ENCODE results near the gene COL1A2. TPM values are rescaled to one million over a fixed set of nuclear protein-coding genes. Genes with fewer than 3 reads are reported as not detected.

The COL1A2 gene
- total and polyA plus RNA-seq, 2 of the 4 experiments (the other 2 are of a cell fraction) = 1,211 to 4,454 TPM

DNA sequence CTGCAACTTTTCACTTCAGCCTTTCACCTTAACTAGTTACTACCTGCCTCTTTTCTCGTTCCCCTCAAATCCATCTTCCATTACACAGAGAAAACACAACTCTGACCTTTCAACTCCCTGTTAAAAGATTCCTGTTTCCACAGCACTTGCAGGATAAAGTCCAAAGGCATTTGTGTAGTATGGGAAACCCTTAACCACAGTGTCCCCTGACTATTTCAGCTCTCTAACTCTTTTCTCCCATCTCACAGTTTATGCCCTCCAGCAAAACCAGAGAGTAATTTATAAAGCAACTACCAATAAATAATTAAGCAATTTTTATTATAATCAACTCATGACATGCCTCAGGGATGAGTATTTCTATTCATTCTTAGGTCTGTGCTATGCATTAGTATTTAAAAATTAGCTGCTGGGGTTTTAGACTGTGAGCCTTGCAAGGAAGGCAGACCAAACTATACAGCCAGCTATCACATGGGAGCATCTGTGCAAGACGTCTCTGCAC is 51.0 kb downstream of the COL1A2 start:
- no peak overlapping the region for H2BK15ac ChIP-seq (ENCODE audit: low read depth, low read length)
- DNase-seq (no peak), ATAC-seq (ENCODE audit: low read depth) (peak; percentile 68)
- intact Hi-C loops (cut with micrococcal nuclease) = loop anchor here (5.0 kb wide), 1 partner anchor 602 kb away; no protein-coding TSS in a partner anchor
- no peak overlapping the region for H3K27ac ChIP-seq (ENCODE audit: insufficient read depth, low read length)
- H3K9ac ChIP-seq (ENCODE audit: low read depth, low read length) = no peak overlapping the region
- no peaks in the 10 kb centered on the region for H3K79me1 ChIP-seq (ENCODE audit: low read depth in 1 of 2, low read length in 2 of 2)
- no peaks in the 10 kb centered on the region for H4K20me1 ChIP-seq (ENCODE audit: insufficient read depth, low read length)
- H4K5ac ChIP-seq (ENCODE audit: low read depth, low read length) = no peak overlapping the region
- H2BK5ac ChIP-seq (ENCODE audit: low read depth, low read length, poor library complexity, severe bottlenecking) = no peak overlapping the region
- H2AK5ac ChIP-seq (ENCODE audit: low read depth, low read length) = no peak overlapping the region
- no peak overlapping the region for H3K56ac ChIP-seq (ENCODE audit: extremely low read depth, insufficient read depth, low read length)
- no peak overlapping the region for H2BK120ac ChIP-seq (ENCODE audit: low read depth, low read length)
- no peak overlapping the region for H2AK9ac ChIP-seq (replicated peaks; ENCODE audit: low read depth, low read length, poor library complexity)
- BruUV-seq (replicated peaks) = no TSS peak
- in situ Hi-C loops (cut with MboI; ENCODE audit: low sequenced_read_pairs) = loop anchor here (25.0 kb wide), 1 partner anchor 533 kb away; the partner anchor contains the start of genes GNG11 and GNGT1
- H3K36me3 ChIP-seq (ENCODE audit: control insufficient read depth, insufficient read depth, low read length) = no peaks in the 10 kb centered on the region
- no peak overlapping the region for H3K4ac ChIP-seq (ENCODE audit: low read depth, low read length)
- 0 out of 2 replicates have a peak overlapping the region, but pooled peaks have one; percentile 42 for H3K23ac ChIP-seq (ENCODE audit: low read depth, low read length)
- no peak overlapping the region for H4K8ac ChIP-seq (ENCODE audit: low read depth in 2 of 2, low read length in 2 of 2)
- H3K9me3 ChIP-seq (ENCODE audit: control insufficient read depth, insufficient read depth, low read length) = 0 out of 2 replicates have a peak, but pooled peaks cover 3% of the 10 kb centered on the region
- CTCF ChIA-PET = interaction anchor here (0.9 to 1.5 kb wide), 3 partner anchors 156 to 1245 kb away, joined by 3 to 5 read pairs (median 4); no protein-coding TSS in a partner anchor
- no CpG with 5 or more reads among the region's 2 CpGs for WGBS, 2 experiments (ENCODE audit: extremely low coverage in 2 of 2, insufficient read length in 1 of 2)
- H3K4me1 ChIP-seq (ENCODE audit: control insufficient read depth, insufficient read depth, low read length) = 0 out of 2 replicates have a peak, but pooled peaks cover under 1% of the 10 kb centered on the region
- H3K14ac ChIP-seq (replicated peaks; ENCODE audit: low read depth, low read length) = no peak overlapping the region
- H4K91ac ChIP-seq (ENCODE audit: insufficient read depth, low read depth, low read length) = no peak overlapping the region
- H3K9me1 ChIP-seq (ENCODE audit: insufficient read depth, low read length) = no peaks in the 10 kb centered on the region
- TF ChIP-seq RAD21 (IDR thresholded peaks at IDR 0.05; ENCODE audit: low read length) (no peak), BHLHE40 (IDR thresholded peaks at IDR 0.05; ENCODE audit: low read depth, low read length) (no peak), SMC3 (IDR thresholded peaks at IDR 0.05; ENCODE audit: low read depth, low read length) (no peak), CTCF (conservative IDR thresholded peaks at IDR 0.05; ENCODE audit: low read depth, low read length) (no peak)
- no peaks in the 10 kb centered on the region; the same call in 1 of the 2 replicates for H3K27me3 ChIP-seq (ENCODE audit: control insufficient read depth, insufficient read depth, low read length)
- no peak overlapping the region for H2AFZ ChIP-seq (replicated peaks; ENCODE audit: low read length, poor library complexity)
- POLR2A ChIA-PET (ENCODE audit: unreplicated experiment) = interaction anchor here (0.6 kb wide), 1 partner anchor 129 kb away, joined by 3 read pairs; no protein-coding TSS in a partner anchor
- H2BK20ac ChIP-seq (ENCODE audit: low read depth, low read length) = no peak overlapping the region
- no peak overlapping the region for H3K4me2 ChIP-seq (ENCODE audit: low read depth, low read length)
- dilution Hi-C loops (cut with HindIII; ENCODE audit: low sequenced_read_pairs, unreplicated experiment) = no loop called here
- H3K18ac ChIP-seq (ENCODE audit: low read depth, low read length) = no peak overlapping the region
- H3K4me3 ChIP-seq (ENCODE audit: insufficient read depth, low read depth, low read length) = no peak overlapping the region
